ENCODE measurements around the gene SLC12A8. TPM values are rescaled to one million over a fixed set of nuclear protein-coding genes. Genes with fewer than 3 reads are reported as not detected.

The SLC12A8 gene
- total RNA-seq, 2 experiments from 2014 or later = 0.26 to 0.39 TPM

- POLR2A ChIA-PET = interaction anchor here (0.6 to 1.2 kb wide), 2 partner anchors 18 to 84 kb away, joined by 3 to 4 read pairs; no protein-coding TSS in a partner anchor
- peaks cover 22% of the 10 kb centered on the region for H3K27me3 Mint-ChIP-seq
- intact Hi-C loops (cut with DNase I, micrococcal nuclease) = loop anchor here in 1 of 2 experiments (5.0 kb wide), 1 partner anchor 56 kb away; no protein-coding TSS in a partner anchor
- peaks cover 5% of the 10 kb centered on the region for H3K9me3 Mint-ChIP-seq (ENCODE audit: low read depth)
- no peak overlapping the region for H3K4me3 Mint-ChIP-seq
- CTCF ChIA-PET = interaction anchor here (0.6 to 0.8 kb wide), 4 partner anchors 22 to 477 kb away, joined by 3 to 4 read pairs (median 3); no protein-coding TSS in a partner anchor
- H3K27ac Mint-ChIP-seq = no peak overlapping the region
- no peaks in the 10 kb centered on the region for H3K36me3 Mint-ChIP-seq (ENCODE audit: low read depth)
- DNase-seq (no peak), ATAC-seq (peak; percentile 59)
- peaks cover 33% of the 10 kb centered on the region for H3K4me1 Mint-ChIP-seq
Measured at GRCh38 chr3:125107861-125108567, 104.5 kb downstream of the SLC12A8 start.

GRCh38 chr3:125107363-125107762 lies 105.2 kb downstream of the SLC12A8 start:
- H3K36me3 Mint-ChIP-seq (ENCODE audit: low read depth) = no peaks in the 10 kb centered on the region
- H3K27ac Mint-ChIP-seq = no peak overlapping the region
- peaks cover 5% of the 10 kb centered on the region for H3K9me3 Mint-ChIP-seq (ENCODE audit: low read depth)
- ChIA-PET CTCF (interaction anchor here (0.7 to 0.8 kb wide), 3 partner anchors 103 to 478 kb away, joined by 3 to 4 read pairs (median 3); partner anchors contain the start of gene MUC13), POLR2A (interaction anchor here (0.7 kb wide), 1 partner anchor 37 kb away, joined by 3 read pairs; no protein-coding TSS in a partner anchor)
- intact Hi-C loops (cut with DNase I, micrococcal nuclease) = loop anchor here in 1 of 2 experiments (5.0 kb wide), 1 partner anchor 55 kb away; no protein-coding TSS in a partner anchor
- peaks cover 23% of the 10 kb centered on the region for H3K27me3 Mint-ChIP-seq
- H3K4me1 Mint-ChIP-seq = peaks cover 33% of the 10 kb centered on the region
- no peak for DNase-seq
- no peak overlapping the region for H3K4me3 Mint-ChIP-seq
- ATAC-seq = no peak

- Mint-ChIP-seq H3K27me3 (peaks cover 22% of the 10 kb centered on the region), H3K4me1 (peaks cover 19% of the 10 kb centered on the region), H3K27ac (no peak overlapping the region), H3K9me3 (ENCODE audit: low read depth) (peaks cover 6% of the 10 kb centered on the region), H3K36me3 (ENCODE audit: low read depth) (no peaks in the 10 kb centered on the region), H3K4me3 (no peak overlapping the region)
- POLR2A ChIA-PET = no interaction called here
- DNase-seq (no peak), ATAC-seq (no peak)
- CTCF ChIA-PET = interaction anchor here (1.6 kb wide), 1 partner anchor 34 kb away, joined by 4 read pairs; no protein-coding TSS in a partner anchor
- intact Hi-C loops (cut with DNase I, micrococcal nuclease) = loop anchor here in 1 of 2 experiments (5.0 kb wide), 1 partner anchor 53 kb away; no protein-coding TSS in a partner anchor
Measured at GRCh38 chr3:125105116-125105515, 107.4 kb downstream of the SLC12A8 start.

- Mint-ChIP-seq H3K27me3 (peaks cover 24% of the 10 kb centered on the region), H3K36me3 (ENCODE audit: low read depth) (peaks cover 2% of the 10 kb centered on the region), H3K4me1 (peaks cover 15% of the 10 kb centered on the region), H3K4me3 (no peak overlapping the region), H3K9me3 (ENCODE audit: low read depth) (peaks cover 10% of the 10 kb centered on the region), H3K27ac (no peak overlapping the region)
- intact Hi-C loops (cut with DNase I, micrococcal nuclease) = loop anchor here in 1 of 2 experiments (5.0 kb wide), 1 partner anchor 52 kb away; no protein-coding TSS in a partner anchor
- ChIA-PET POLR2A (no interaction called here), CTCF (interaction anchor here (1.6 kb wide), 1 partner anchor 34 kb away, joined by 4 read pairs; no protein-coding TSS in a partner anchor)
- ATAC-seq (no peak), DNase-seq (no peak)
Measured at GRCh38 chr3:125104639-125105038, 107.9 kb downstream of the SLC12A8 start.

- DNase-seq (no peak), ATAC-seq (no peak)
- peaks cover 10% of the 10 kb centered on the region for H3K9me3 Mint-ChIP-seq (ENCODE audit: low read depth)
- H3K27ac Mint-ChIP-seq = no peak overlapping the region
- ChIA-PET CTCF (no interaction called here), POLR2A (no interaction called here)
- H3K27me3 Mint-ChIP-seq = peaks cover 21% of the 10 kb centered on the region
- H3K36me3 Mint-ChIP-seq (ENCODE audit: low read depth) = peaks cover 2% of the 10 kb centered on the region
- intact Hi-C loops (cut with DNase I, micrococcal nuclease) = no loop called here
- H3K4me3 Mint-ChIP-seq = no peak overlapping the region
- H3K4me1 Mint-ChIP-seq = peaks cover 9% of the 10 kb centered on the region
Measured at GRCh38 chr3:125103406-125103805, 109.1 kb downstream of the SLC12A8 start.

- Mint-ChIP-seq H3K4me3 (no peak overlapping the region), H3K36me3 (ENCODE audit: low read depth) (peaks cover 2% of the 10 kb centered on the region), H3K27me3 (peaks cover 19% of the 10 kb centered on the region), H3K4me1 (no peaks in the 10 kb centered on the region), H3K9me3 (ENCODE audit: low read depth) (peaks cover 10% of the 10 kb centered on the region), H3K27ac (no peak overlapping the region)
- ATAC-seq (no peak), DNase-seq (no peak)
- intact Hi-C loops (cut with DNase I, micrococcal nuclease) = no loop called here
- ChIA-PET CTCF (no interaction called here), POLR2A (no interaction called here)
Measured at GRCh38 chr3:125102470-125102869, 110.1 kb downstream of the SLC12A8 start.

- Mint-ChIP-seq H3K9me3 (ENCODE audit: low read depth) (peaks cover 5% of the 10 kb centered on the region), H3K27ac (no peak overlapping the region), H3K27me3 (peaks cover 9% of the 10 kb centered on the region), H3K4me3 (no peak overlapping the region), H3K36me3 (ENCODE audit: low read depth) (peaks cover 2% of the 10 kb centered on the region), H3K4me1 (no peaks in the 10 kb centered on the region)
- no peak for ATAC-seq
- ChIA-PET CTCF (interaction anchor here (1.1 kb wide), 1 partner anchor 12 kb away, joined by 3 read pairs; no protein-coding TSS in a partner anchor), POLR2A (no interaction called here)
- DNase-seq = no peak
- intact Hi-C loops (cut with DNase I, micrococcal nuclease) = no loop called here
Measured at GRCh38 chr3:125098611-125099291, 113.8 kb downstream of the SLC12A8 start.

GRCh38 chr3:125090649-125091048 lies 121.9 kb downstream of the SLC12A8 start:
- Mint-ChIP-seq H3K27me3 (no peaks in the 10 kb centered on the region), H3K9me3 (ENCODE audit: low read depth) (no peaks in the 10 kb centered on the region), H3K4me1 (no peaks in the 10 kb centered on the region), H3K27ac (no peak overlapping the region), H3K36me3 (ENCODE audit: low read depth) (no peaks in the 10 kb centered on the region), H3K4me3 (no peak overlapping the region)
- intact Hi-C loops (cut with DNase I, micrococcal nuclease) = no loop called here
- POLR2A ChIA-PET = no interaction called here
- CTCF ChIA-PET = no interaction called here
- ATAC-seq (no peak), DNase-seq (no peak)

GRCh38 chr3:125087768-125088391 lies 124.7 kb downstream of the SLC12A8 start:
- Mint-ChIP-seq H3K27me3 (no peaks in the 10 kb centered on the region), H3K36me3 (ENCODE audit: low read depth) (no peaks in the 10 kb centered on the region), H3K4me3 (no peak overlapping the region), H3K27ac (no peak overlapping the region), H3K4me1 (no peaks in the 10 kb centered on the region), H3K9me3 (ENCODE audit: low read depth) (no peaks in the 10 kb centered on the region)
- DNase-seq = no peak
- no peak for ATAC-seq
- intact Hi-C loops (cut with DNase I, micrococcal nuclease) = no loop called here
- POLR2A ChIA-PET = no interaction called here
- CTCF ChIA-PET = no interaction called here

- ChIA-PET CTCF (interaction anchor here (0.9 kb wide), 1 partner anchor 35 kb away, joined by 3 read pairs; no protein-coding TSS in a partner anchor), POLR2A (no interaction called here)
- Mint-ChIP-seq H3K27ac (no peak overlapping the region), H3K9me3 (ENCODE audit: low read depth) (no peaks in the 10 kb centered on the region), H3K4me1 (no peaks in the 10 kb centered on the region), H3K4me3 (no peak overlapping the region), H3K36me3 (ENCODE audit: low read depth) (no peaks in the 10 kb centered on the region), H3K27me3 (no peaks in the 10 kb centered on the region)
- ATAC-seq = no peak
- DNase-seq = no peak
- intact Hi-C loops (cut with DNase I, micrococcal nuclease) = no loop called here
Measured at GRCh38 chr3:125085166-125085565, 127.4 kb downstream of the SLC12A8 start.

GRCh38 chr3:125083776-125084175 lies 128.8 kb downstream of the SLC12A8 start:
- no peaks in the 10 kb centered on the region for H3K4me1 Mint-ChIP-seq
- POLR2A ChIA-PET = no interaction called here

More at GRCh38 chr3:125083776-125084175, 128.8 kb downstream of the SLC12A8 start:
- H3K36me3 Mint-ChIP-seq (ENCODE audit: low read depth) = no peaks in the 10 kb centered on the region
- H3K9me3 Mint-ChIP-seq (ENCODE audit: low read depth) = no peaks in the 10 kb centered on the region
- H3K4me3 Mint-ChIP-seq = no peak overlapping the region
- intact Hi-C loops (cut with DNase I, micrococcal nuclease) = no loop called here
- CTCF ChIA-PET = interaction anchor here (0.5 to 0.8 kb wide), 2 partner anchors 89 to 762 kb away, joined by 3 read pairs; no protein-coding TSS in a partner anchor
- DNase-seq (no peak), ATAC-seq (no peak)
- H3K27ac Mint-ChIP-seq = no peak overlapping the region
- no peaks in the 10 kb centered on the region for H3K27me3 Mint-ChIP-seq

Data from activated CD4-positive, alpha-beta T cell treated with anti-CD3 and anti-CD28 coated beads for 36 hours (primary cell).